Activated CD4-positive, alpha-beta T cell treated with anti-CD3 and anti-CD28 coated beads for 36 hours (primary cell): ENCODE results near the gene HERC5. TPM values are rescaled to one million over a fixed set of nuclear protein-coding genes. Genes with fewer than 3 reads are reported as not detected.
"Not testable (repeated sequence)": the region's sequence is repeated elsewhere in the genome, so short reads cannot be mapped to it uniquely, and the experiment has no call there.

Source experiments
- ATAC-seq: fragments of 200-7000 bp; cut with Tn5 transposase; one replicate; pipeline ENCODE4 v1.10.0; 2021; ENCODE audit warnings: mild to moderate bottlenecking, moderate library complexity
- CTCF ChIA-PET: fragments of 350-600 bp; sonication (Branson Sonifier 250); formaldehyde crosslinking; loops from one replicate; lab custom pipeline; 2021; ENCODE audit warnings: antibody characterized with exemption; lab: Charles Lee
- POLR2A ChIA-PET: fragments of 350-600 bp; sonication (Branson Sonifier 250); formaldehyde crosslinking; loops from one replicate; lab custom pipeline; 2021; ENCODE audit warnings: antibody characterized with exemption, inconsistent platforms; lab: Charles Lee
- DNase-seq: peaks from one replicate; pipeline ENCODE4 v3.0.0-alpha.2; 2020
- H3K27ac Mint-ChIP-seq: one replicate; pipeline ENCODE4 v1.8.0; 2021; ENCODE audit warnings: mixed read lengths
- H3K27me3 Mint-ChIP-seq: one replicate; pipeline ENCODE4 v1.8.0; 2021; ENCODE audit warnings: mixed read lengths
- H3K36me3 Mint-ChIP-seq: one replicate; pipeline ENCODE4 v1.8.0; 2021; ENCODE audit warnings: low read depth, mixed read lengths
- H3K4me1 Mint-ChIP-seq: one replicate; pipeline ENCODE4 v1.8.0; 2021; ENCODE audit warnings: mixed read lengths
- H3K4me3 Mint-ChIP-seq: one replicate; pipeline ENCODE4 v1.8.0; 2021; ENCODE audit warnings: mild to moderate bottlenecking, moderate library complexity, mixed read lengths
- H3K9me3 Mint-ChIP-seq: one replicate; pipeline ENCODE4 v1.8.0; 2021; ENCODE audit warnings: low read depth, mixed read lengths
- intact Hi-C, 2 experiments: fragments of 100-400 bp; cut with DNase I in 1 of 2; cut with micrococcal nuclease in 1 of 2; formaldehyde crosslinking; loops; one replicate each; pipeline versions ENCODE4 v1.14.2 to v1.15.1; 2022 to 2024; cut with DNase I, micrococcal nuclease
- total RNA-seq, 2 experiments: library from RNA; stranded (reverse); gene quantifications; one replicate each; pipeline ENCODE4 v1.2.3, GENCODE V29; 2021

HERC5 gene
- total RNA-seq, 2 experiments from 2014 or later: 21.1 TPM

- Mint-ChIP-seq H3K27me3 (no peaks in the 10 kb centered on the region), H3K9me3 (no peaks in the 10 kb centered on the region), H3K27ac (no peak overlapping the region), H3K36me3 (no peaks in the 10 kb centered on the region), H3K4me3 (no peak overlapping the region), H3K4me1 (peaks cover 28% of the 10 kb centered on the region)
- DNase-seq (no peak), ATAC-seq (no peak)
- POLR2A ChIA-PET: no interaction called here
- CTCF ChIA-PET: interaction anchor here (0.6 to 1.7 kb wide), 7 partner anchors 21 to 485 kb away, joined by 3 to 7 read pairs (median 4); partner anchors contain the start of gene HERC3
- intact Hi-C loops: loop anchor here in 1 of 2 experiments (5.0 kb wide), 1 partner anchor 265 kb away; no protein-coding TSS in a partner anchor
These were observed 80.8 kb downstream of the HERC5 start for GRCh38 chr4:88537709-88538108.

DNA sequence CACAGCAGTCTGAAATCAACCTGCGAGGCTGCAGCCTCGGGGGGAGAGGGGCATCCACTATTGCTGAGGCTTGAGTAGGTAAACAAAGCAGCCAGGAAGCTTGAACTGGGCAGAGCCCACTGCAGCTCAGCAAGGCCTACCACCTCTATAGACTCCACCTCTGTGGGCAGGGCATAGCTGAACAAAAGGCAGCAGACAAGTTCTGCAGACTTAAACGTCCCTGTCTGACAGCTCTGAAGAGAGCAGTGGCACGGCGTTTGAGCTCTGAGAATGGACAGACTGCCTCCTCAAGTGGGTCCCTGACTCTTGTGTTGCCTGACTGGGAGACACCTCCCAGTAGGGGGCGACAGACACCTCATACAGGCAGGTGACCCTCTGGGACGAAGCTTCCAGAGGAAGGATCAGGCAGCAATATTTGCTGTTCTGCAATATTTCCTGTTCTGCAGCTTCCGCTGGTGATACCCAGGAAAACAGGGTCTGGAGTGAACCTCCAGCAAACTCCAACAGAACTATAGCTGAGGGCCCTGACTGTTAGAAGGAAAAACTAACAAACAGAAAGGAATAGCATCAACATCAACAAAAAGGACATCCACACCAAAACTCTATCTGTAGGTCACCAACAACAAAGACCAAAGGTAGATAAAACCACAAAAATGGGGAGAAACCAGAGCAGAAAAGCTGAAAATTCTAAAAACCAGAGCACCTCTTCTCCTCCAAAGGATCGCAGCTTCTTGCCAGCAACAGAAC lies 82.6 kb downstream of the HERC5 start:
- H3K4me1 Mint-ChIP-seq: peaks cover 21% of the 10 kb centered on the region
- ATAC-seq, POLR2A ChIA-PET, H3K36me3 Mint-ChIP-seq, H3K9me3 Mint-ChIP-seq, H3K4me3 Mint-ChIP-seq, H3K27ac Mint-ChIP-seq, H3K27me3 Mint-ChIP-seq: not testable (repeated sequence)
- DNase-seq: peak; percentile 84
- CTCF ChIA-PET: interaction anchor here (0.6 to 2.8 kb wide), 40 partner anchors 9 to 755 kb away, joined by 3 to 20 read pairs (median 4); partner anchors contain the start of gene HERC3
- intact Hi-C loops: loop anchor here (1.0 to 5.0 kb wide), 3 partner anchors 120 to 485 kb away; no protein-coding TSS in a partner anchor

DNA sequence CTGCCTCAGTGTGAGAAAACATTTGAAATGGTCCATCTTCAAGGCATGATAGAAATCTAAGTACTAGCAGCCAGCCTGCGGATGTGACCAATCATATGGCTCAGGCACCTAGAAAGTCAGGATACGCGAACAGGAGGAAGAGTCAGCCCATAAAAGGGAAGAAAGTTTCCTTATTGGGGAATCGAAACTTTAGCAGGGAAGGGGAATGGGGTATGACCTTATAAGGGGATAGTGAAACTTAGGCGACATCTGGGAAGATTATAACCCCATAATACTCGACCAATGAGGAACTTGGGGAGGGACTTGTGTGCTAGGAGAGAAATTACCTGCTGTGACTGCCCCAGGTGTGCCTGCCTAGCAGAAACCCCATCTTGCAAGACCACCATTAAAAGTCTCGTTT lies 92.9 kb downstream of the HERC5 start:
- ChIA-PET CTCF (interaction anchor here (0.6 kb wide), 1 partner anchor 323 kb away, joined by 3 read pairs; no protein-coding TSS in a partner anchor), POLR2A (no interaction called here)
- H3K27me3 Mint-ChIP-seq: no peaks in the 10 kb centered on the region
- no peak for DNase-seq
- H3K27ac Mint-ChIP-seq: no peak overlapping the region
- intact Hi-C loops: no loop called here
- no peaks in the 10 kb centered on the region for H3K9me3 Mint-ChIP-seq
- no peaks in the 10 kb centered on the region for H3K36me3 Mint-ChIP-seq
- H3K4me3 Mint-ChIP-seq: no peak overlapping the region
- no peak for ATAC-seq
- H3K4me1 Mint-ChIP-seq: no peaks in the 10 kb centered on the region

Other genes starting within 250 kb of the HERC5 start
- 10 to 100 TPM; 44.2 to 53.4 TPM for gene PPM1K, start 172.6 kb upstream of the HERC5 start, total RNA-seq
- gene HERC6, start 78.3 kb upstream of the HERC5 start, total RNA-seq: 1 to 10 TPM; 7.3 to 9.3 TPM
- 10 to 100 TPM; 27.3 to 44.1 TPM for gene PYURF, start 66.7 kb downstream of the HERC5 start, total RNA-seq
- 10 to 100 TPM; 26.2 to 41.8 TPM for gene HERC3, start 135.4 kb downstream of the HERC5 start, total RNA-seq
- 1 to 10 TPM; 4.9 to 5.2 TPM for gene NAP1L5, start 240.7 kb downstream of the HERC5 start, total RNA-seq